ENCODE results near the gene TNFSF11.

Gene TNFSF11

GRCh38 chr13:42617221-42617620, 43.3 kb downstream of the TNFSF11 start:
- no peaks in the 10 kb centered on the region for H3K9me3 Mint-ChIP-seq

GRCh38 chr13:42623916-42624315, 50.0 kb downstream of the TNFSF11 start:
- H3K4me1 Mint-ChIP-seq = no peaks in the 10 kb centered on the region
- H3K4me3 Mint-ChIP-seq = no peak overlapping the region
- H3K9me3 Mint-ChIP-seq = no peaks in the 10 kb centered on the region
- H3K27ac Mint-ChIP-seq = no peak overlapping the region
- H3K36me3 Mint-ChIP-seq = no peaks in the 10 kb centered on the region
- H3K27me3 Mint-ChIP-seq = peaks cover 7% of the 10 kb centered on the region

More at GRCh38 chr13:42617221-42617620, 43.3 kb downstream of the TNFSF11 start:
- Mint-ChIP-seq H3K36me3 (no peaks in the 10 kb centered on the region), H3K4me3 (no peak overlapping the region), H3K4me1 (no peaks in the 10 kb centered on the region), H3K27ac (no peak overlapping the region), H3K27me3 (peaks cover 3% of the 10 kb centered on the region)

- no peaks in the 10 kb centered on the region for H3K9me3 Mint-ChIP-seq
- no peak overlapping the region for H3K4me3 Mint-ChIP-seq
- no peaks in the 10 kb centered on the region for H3K4me1 Mint-ChIP-seq
- peaks cover 7% of the 10 kb centered on the region for H3K27me3 Mint-ChIP-seq
- H3K27ac Mint-ChIP-seq = no peak overlapping the region
- H3K36me3 Mint-ChIP-seq = no peaks in the 10 kb centered on the region
These were observed 51.7 kb downstream of the TNFSF11 start for GRCh38 chr13:42625611-42626010.

GRCh38 chr13:42626176-42626860, 52.4 kb downstream of the TNFSF11 start:
- H3K36me3 Mint-ChIP-seq = no peaks in the 10 kb centered on the region

GRCh38 chr13:42628666-42629065, 54.7 kb downstream of the TNFSF11 start:
- Mint-ChIP-seq H3K9me3 (no peaks in the 10 kb centered on the region), H3K4me1 (no peaks in the 10 kb centered on the region), H3K27ac (no peak overlapping the region), H3K36me3 (no peaks in the 10 kb centered on the region), H3K4me3 (no peak overlapping the region), H3K27me3 (peaks cover 7% of the 10 kb centered on the region)

More at GRCh38 chr13:42626176-42626860, 52.4 kb downstream of the TNFSF11 start:
- no peaks in the 10 kb centered on the region for H3K9me3 Mint-ChIP-seq
- peaks cover 7% of the 10 kb centered on the region for H3K27me3 Mint-ChIP-seq
- H3K4me3 Mint-ChIP-seq = no peak overlapping the region
- no peak overlapping the region for H3K27ac Mint-ChIP-seq
- no peaks in the 10 kb centered on the region for H3K4me1 Mint-ChIP-seq

- peaks cover 4% of the 10 kb centered on the region for H3K27me3 Mint-ChIP-seq
- no peaks in the 10 kb centered on the region for H3K4me1 Mint-ChIP-seq
- H3K9me3 Mint-ChIP-seq = no peaks in the 10 kb centered on the region
- no peaks in the 10 kb centered on the region for H3K36me3 Mint-ChIP-seq
- H3K27ac Mint-ChIP-seq = no peak overlapping the region
- H3K4me3 Mint-ChIP-seq = no peak overlapping the region
These were observed 57.2 kb downstream of the TNFSF11 start for GRCh38 chr13:42631181-42631580.

GRCh38 chr13:42633495-42633894, 59.5 kb downstream of the TNFSF11 start:
- H3K4me3 Mint-ChIP-seq = no peak overlapping the region
- no peaks in the 10 kb centered on the region for H3K36me3 Mint-ChIP-seq
- H3K27ac Mint-ChIP-seq = no peak overlapping the region
- no peaks in the 10 kb centered on the region for H3K27me3 Mint-ChIP-seq
- no peaks in the 10 kb centered on the region for H3K4me1 Mint-ChIP-seq
- no peaks in the 10 kb centered on the region for H3K9me3 Mint-ChIP-seq

- H3K4me3 Mint-ChIP-seq = no peak overlapping the region
- H3K27me3 Mint-ChIP-seq = peaks cover 6% of the 10 kb centered on the region
- H3K36me3 Mint-ChIP-seq = no peaks in the 10 kb centered on the region
- no peaks in the 10 kb centered on the region for H3K9me3 Mint-ChIP-seq
- H3K4me1 Mint-ChIP-seq = no peaks in the 10 kb centered on the region
- no peak overlapping the region for H3K27ac Mint-ChIP-seq
These were observed 64.1 kb downstream of the TNFSF11 start for GRCh38 chr13:42638101-42638500.

- H3K4me1 Mint-ChIP-seq = no peaks in the 10 kb centered on the region
- H3K9me3 Mint-ChIP-seq = no peaks in the 10 kb centered on the region
- H3K36me3 Mint-ChIP-seq = no peaks in the 10 kb centered on the region
- no peak overlapping the region for H3K4me3 Mint-ChIP-seq
- H3K27ac Mint-ChIP-seq = no peak overlapping the region
- H3K27me3 Mint-ChIP-seq = peaks cover 7% of the 10 kb centered on the region
These were observed 64.9 kb downstream of the TNFSF11 start for GRCh38 chr13:42638886-42639285.

- H3K27ac Mint-ChIP-seq = no peak overlapping the region
- no peaks in the 10 kb centered on the region for H3K36me3 Mint-ChIP-seq
- H3K4me3 Mint-ChIP-seq = no peak overlapping the region
- no peaks in the 10 kb centered on the region for H3K4me1 Mint-ChIP-seq
- H3K9me3 Mint-ChIP-seq = no peaks in the 10 kb centered on the region
- H3K27me3 Mint-ChIP-seq = peaks cover 14% of the 10 kb centered on the region
These were observed 69.1 kb downstream of the TNFSF11 start for GRCh38 chr13:42643076-42643475.

- Mint-ChIP-seq H3K27me3 (peaks cover 18% of the 10 kb centered on the region), H3K27ac (no peak overlapping the region), H3K4me1 (no peaks in the 10 kb centered on the region), H3K4me3 (no peak overlapping the region), H3K9me3 (no peaks in the 10 kb centered on the region), H3K36me3 (no peaks in the 10 kb centered on the region)
These were observed 70.9 kb downstream of the TNFSF11 start for GRCh38 chr13:42644841-42645240.

- peaks cover 24% of the 10 kb centered on the region for H3K27me3 Mint-ChIP-seq
- H3K27ac Mint-ChIP-seq = no peak overlapping the region
- H3K36me3 Mint-ChIP-seq = no peaks in the 10 kb centered on the region
- H3K4me3 Mint-ChIP-seq = no peak overlapping the region
- H3K9me3 Mint-ChIP-seq = no peaks in the 10 kb centered on the region
- no peaks in the 10 kb centered on the region for H3K4me1 Mint-ChIP-seq
These were observed 71.8 kb downstream of the TNFSF11 start for GRCh38 chr13:42645717-42646116.

GRCh38 chr13:42649141-42649540, 75.2 kb downstream of the TNFSF11 start:
- peaks cover 31% of the 10 kb centered on the region for H3K27me3 Mint-ChIP-seq
- H3K27ac Mint-ChIP-seq = no peak overlapping the region
- no peaks in the 10 kb centered on the region for H3K4me1 Mint-ChIP-seq
- no peaks in the 10 kb centered on the region for H3K36me3 Mint-ChIP-seq
- no peaks in the 10 kb centered on the region for H3K9me3 Mint-ChIP-seq
- H3K4me3 Mint-ChIP-seq = no peak overlapping the region

GRCh38 chr13:42649831-42650230, 75.9 kb downstream of the TNFSF11 start:
- no peak overlapping the region for H3K4me3 Mint-ChIP-seq
- no peaks in the 10 kb centered on the region for H3K36me3 Mint-ChIP-seq
- peaks cover 31% of the 10 kb centered on the region for H3K27me3 Mint-ChIP-seq
- H3K4me1 Mint-ChIP-seq = no peaks in the 10 kb centered on the region
- H3K27ac Mint-ChIP-seq = no peak overlapping the region
- no peaks in the 10 kb centered on the region for H3K9me3 Mint-ChIP-seq

- peaks cover 35% of the 10 kb centered on the region for H3K27me3 Mint-ChIP-seq
- no peaks in the 10 kb centered on the region for H3K4me1 Mint-ChIP-seq
- H3K4me3 Mint-ChIP-seq = no peak overlapping the region
- H3K27ac Mint-ChIP-seq = no peak overlapping the region
- no peaks in the 10 kb centered on the region for H3K36me3 Mint-ChIP-seq
- H3K9me3 Mint-ChIP-seq = no peaks in the 10 kb centered on the region
These were observed 76.6 kb downstream of the TNFSF11 start for GRCh38 chr13:42650506-42650905.

- no peak overlapping the region for H3K27ac Mint-ChIP-seq
- H3K27me3 Mint-ChIP-seq = peaks cover 36% of the 10 kb centered on the region
- no peaks in the 10 kb centered on the region for H3K4me1 Mint-ChIP-seq
- H3K4me3 Mint-ChIP-seq = no peak overlapping the region
- no peaks in the 10 kb centered on the region for H3K9me3 Mint-ChIP-seq
- H3K36me3 Mint-ChIP-seq = no peaks in the 10 kb centered on the region
These were observed 78.1 kb downstream of the TNFSF11 start for GRCh38 chr13:42651936-42652641.
